Measurements from ENCODE around the gene RPL5.

DNA sequence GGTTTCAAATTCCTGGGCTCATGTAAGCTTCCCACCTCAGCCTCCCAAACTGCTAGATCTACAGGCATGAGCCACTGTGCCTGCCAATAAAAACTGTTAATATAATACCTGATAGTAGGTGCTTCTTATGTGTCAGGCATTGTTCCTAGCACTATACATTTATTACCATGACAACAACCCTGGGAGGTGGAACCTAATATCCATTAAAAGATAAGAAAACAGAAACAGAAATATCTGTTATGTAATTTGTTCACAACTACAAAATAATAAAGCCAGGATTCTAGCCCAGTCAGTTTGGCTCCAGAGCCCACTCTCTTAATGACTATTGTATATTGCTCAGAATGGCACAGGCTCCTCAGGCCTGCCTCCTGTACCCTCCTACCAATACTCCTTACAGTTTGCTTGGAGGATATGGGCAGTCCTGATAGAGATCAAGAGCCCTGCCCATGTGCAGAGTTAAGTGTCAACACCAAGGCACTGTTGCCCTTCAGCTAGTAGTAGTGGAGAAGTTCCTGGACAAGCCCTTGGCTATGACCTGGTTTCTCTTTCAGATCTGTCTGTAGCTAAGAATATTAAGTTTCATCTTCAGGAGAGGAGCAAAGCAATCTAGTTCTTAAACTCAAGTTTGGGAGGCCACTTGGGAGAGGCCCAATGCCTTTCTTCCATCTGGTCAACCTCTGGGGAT, 22.4 kb downstream of the RPL5 start:
- TF ChIP-seq POLR2A (IDR thresholded peaks at IDR 0.05; ENCODE audit: low read depth) (no peak), CTCF (IDR thresholded peaks at IDR 0.05) (no peak), EP300 (IDR thresholded peaks at IDR 0.05) (no peak), POLR2AphosphoS5 (IDR thresholded peaks at IDR 0.05) (no peak)
